HL-60 (cell line): ENCODE data around the gene ATP10B.
A peak's percentile ranks its signal among the peaks of the same experiment; 100 is the strongest.

ENCODE experiments used
- DNase-seq, 2 experiments: peaks; one replicate each; pipeline ENCODE4 v3.0.0-alpha.2; 2010 to 2020; ENCODE audit warnings: low read depth in 1 of 2, low spot score in 1 of 2
- H3K27ac ChIP-seq: fragments of 250-450 bp; sonication (Bioruptor Pico); replicated peaks from 2 replicates; pipeline ENCODE4 v1.5.1; 2020; ENCODE audit warnings: mild to moderate bottlenecking, moderate library complexity
- H3K27me3 ChIP-seq: fragments of 250-450 bp; sonication (Bioruptor Pico); 2 replicates; pipeline ENCODE4 v1.5.1; 2021; ENCODE audit warnings: mild to moderate bottlenecking, moderate library complexity; ENCODE audit not compliant: insufficient read depth, poor library complexity, severe bottlenecking
- H3K4me3 ChIP-seq: replicated peaks from 2 replicates; pipeline ENCODE4 v1.5.1; 2011; ENCODE audit warnings: mild to moderate bottlenecking, control low read depth, low read length; ENCODE audit not compliant: insufficient read depth
- CTCF ChIP-seq: IDR thresholded peaks from one replicate; pipeline ENCODE4 v1.5.1; 2011; ENCODE audit warnings: low read length, control low read depth, inconsistent platforms; ENCODE audit not compliant: insufficient read depth
- GABPA ChIP-seq: IDR thresholded peaks from 2 replicates; pipeline ENCODE4 v1.6.1; 2012; ENCODE audit warnings: low read depth
- POLR2AphosphoS5 ChIP-seq: IDR thresholded peaks from 2 replicates; pipeline ENCODE4 v1.6.1; 2012; ENCODE audit warnings: low read depth
- REST ChIP-seq: IDR thresholded peaks from 2 replicates; pipeline ENCODE4 v1.6.1; 2012; ENCODE audit warnings: low read depth; ENCODE audit not compliant: insufficient replicate concordance
- SPI1 ChIP-seq: IDR thresholded peaks from 2 replicates; pipeline ENCODE4 v1.6.1; 2012; ENCODE audit warnings: low read depth, mild to moderate bottlenecking, borderline replicate concordance

ATP10B gene

GRCh38 chr5:160844177-160844576, 7.8 kb downstream of the ATP10B start:
- Histone ChIP-seq H3K4me3 (no peak overlapping the region), H3K27me3 (no peaks in the 10 kb centered on the region), H3K27ac (no peak overlapping the region)
- no peak for DNase-seq
- TF ChIP-seq SPI1 (no peak), REST (no peak), POLR2AphosphoS5 (no peak), CTCF (no peak), GABPA (no peak)

- Histone ChIP-seq H3K27me3 (no peaks in the 10 kb centered on the region), H3K27ac (0 out of 2 replicates have a peak overlapping the region, but pooled peaks have one; percentile 8), H3K4me3 (no peak overlapping the region)
- no peak for DNase-seq
- TF ChIP-seq POLR2AphosphoS5 = no peak
- no peak for TF ChIP-seq GABPA
- no peak for TF ChIP-seq REST
- no peak for TF ChIP-seq CTCF
- TF ChIP-seq SPI1 = no peak
Measured at GRCh38 chr5:160843240-160843639, 8.8 kb downstream of the ATP10B start.

- Histone ChIP-seq H3K4me3 (no peak overlapping the region), H3K27me3 (no peaks in the 10 kb centered on the region), H3K27ac (no peak overlapping the region)
- no peak for TF ChIP-seq SPI1
- no peak for DNase-seq
Measured at GRCh38 chr5:160837749-160838593, 14.0 kb downstream of the ATP10B start.

GRCh38 chr5:160837211-160837610, 14.8 kb downstream of the ATP10B start:
- TF ChIP-seq REST (no peak), POLR2AphosphoS5 (no peak), SPI1 (no peak), GABPA (no peak)
- Histone ChIP-seq H3K27me3 (no peaks in the 10 kb centered on the region), H3K27ac (no peak overlapping the region), H3K4me3 (no peak overlapping the region)
- no peak for DNase-seq
